IMR-90 (cell line): ENCODE data around the gene FMN2. TPM values are rescaled to one million over a fixed set of nuclear protein-coding genes. Genes with fewer than 3 reads are reported as not detected.
A peak's percentile ranks its signal among the peaks of the same experiment; 100 is the strongest.

Experiments used
- ATAC-seq: fragments of 200-7000 bp; cut with Tn5 transposase; 2 replicates; pipeline ENCODE4 v1.9.1; 2020; ENCODE audit warnings: low read depth, mild to moderate bottlenecking, moderate library complexity
- BruUV-seq: library from RNA; stranded (reverse); fragments of 400-500 nt; replicated peaks from 2 replicates; lab custom pipeline; 2021; lab: Mats Ljungman, UMichigan
- CTCF ChIA-PET: fragments of 300-600 bp; formaldehyde crosslinking; extraction: SDS; loops from one replicate; lab custom pipeline; 2021; ENCODE audit warnings: antibody characterized with exemption; lab: Yijun Ruan, JAX
- POLR2A ChIA-PET: fragments of 300-600 bp; sonication (Branson Sonifier 250); formaldehyde crosslinking; loops from one replicate; lab custom pipeline; 2022; ENCODE audit warnings: antibody characterized with exemption; ENCODE audit not compliant: unreplicated experiment; lab: Charles Lee
- DNase-seq: peaks from one replicate; pipeline ENCODE4 v3.0.0; 2013
- H2AFZ ChIP-seq: replicated peaks from 2 replicates; pipeline ENCODE3; 2013; ENCODE audit warnings: low read length, mild to moderate bottlenecking; ENCODE audit not compliant: poor library complexity
- H2AK5ac ChIP-seq: 2 replicates; pipeline ENCODE4 v1.6.1; 2013; ENCODE audit warnings: low read depth, low read length, inconsistent platforms
- H2AK9ac ChIP-seq: replicated peaks from 2 replicates; pipeline ENCODE3; 2013; ENCODE audit warnings: mild to moderate bottlenecking, low read depth, low read length, moderate library complexity; ENCODE audit not compliant: poor library complexity
- H2BK120ac ChIP-seq: 2 replicates; pipeline ENCODE4 v1.6.1; 2013; ENCODE audit warnings: low read depth, low read length, inconsistent platforms
- H2BK15ac ChIP-seq: 3 replicates; pipeline ENCODE4 v1.6.1; 2013; ENCODE audit warnings: low read depth, low read length, inconsistent platforms
- H2BK20ac ChIP-seq: 2 replicates; pipeline ENCODE4 v1.6.1; 2013; ENCODE audit warnings: low read depth, mild to moderate bottlenecking, inconsistent platforms, low read length, moderate library complexity
- H2BK5ac ChIP-seq: 2 replicates; pipeline ENCODE4 v1.6.1; 2013; ENCODE audit warnings: mild to moderate bottlenecking, low read depth, low read length, inconsistent platforms; ENCODE audit not compliant: poor library complexity, severe bottlenecking
- H3K14ac ChIP-seq: replicated peaks from 2 replicates; pipeline ENCODE4 v1.6.1; 2013; ENCODE audit warnings: low read depth, low read length, inconsistent platforms
- H3K18ac ChIP-seq: 2 replicates; pipeline ENCODE4 v1.6.1; 2013; ENCODE audit warnings: low read depth, low read length, control low read depth
- H3K23ac ChIP-seq: 2 replicates; pipeline ENCODE4 v1.6.1; 2013; ENCODE audit warnings: low read depth, low read length, inconsistent platforms
- H3K27ac ChIP-seq: 2 replicates; pipeline ENCODE4 v1.5.1; 2013; ENCODE audit warnings: mild to moderate bottlenecking, control low read depth, low read length; ENCODE audit not compliant: insufficient read depth
- H3K27me3 ChIP-seq: 2 replicates; pipeline ENCODE4 v1.6.1; 2013; ENCODE audit warnings: low read length; ENCODE audit not compliant: control insufficient read depth, insufficient read depth
- H3K36me3 ChIP-seq: 2 replicates; pipeline ENCODE4 v1.6.1; 2013; ENCODE audit warnings: low read length, mixed read lengths; ENCODE audit not compliant: control insufficient read depth, insufficient read depth
- H3K4ac ChIP-seq: 2 replicates; pipeline ENCODE4 v1.6.1; 2013; ENCODE audit warnings: low read depth, low read length, inconsistent platforms
- H3K4me1 ChIP-seq: 2 replicates; pipeline ENCODE4 v1.6.1; 2013; ENCODE audit warnings: low read length, mixed read lengths; ENCODE audit not compliant: control insufficient read depth, insufficient read depth
- H3K4me2 ChIP-seq: 2 replicates; pipeline ENCODE4 v1.6.1; 2013; ENCODE audit warnings: low read depth, mild to moderate bottlenecking, control low read depth, low read length, moderate library complexity
- H3K4me3 ChIP-seq: 2 replicates; pipeline ENCODE4 v1.5.1; 2013; ENCODE audit warnings: low read depth, mild to moderate bottlenecking, control low read depth, low read length, moderate library complexity; ENCODE audit not compliant: insufficient read depth
- H3K56ac ChIP-seq: 2 replicates; pipeline ENCODE4 v1.6.1; 2013; ENCODE audit warnings: low read length, inconsistent platforms; ENCODE audit not compliant: insufficient read depth; ENCODE audit errors: extremely low read depth
- H3K79me1 ChIP-seq, 2 experiments: 2 replicates each; pipeline ENCODE4 v1.6.1; 2013; ENCODE audit warnings: low read length in 2 of 2, inconsistent platforms in 1 of 2, low read depth in 1 of 2
- H3K9ac ChIP-seq: 2 replicates; pipeline ENCODE4 v1.6.1; 2013; ENCODE audit warnings: low read depth, low read length, control low read depth
- H3K9me1 ChIP-seq: 2 replicates; pipeline ENCODE4 v1.6.1; 2013; ENCODE audit warnings: low read length, inconsistent platforms; ENCODE audit not compliant: insufficient read depth
- H3K9me3 ChIP-seq: 2 replicates; pipeline ENCODE4 v1.6.1; 2013; ENCODE audit warnings: low read length; ENCODE audit not compliant: control insufficient read depth, insufficient read depth
- H4K20me1 ChIP-seq: 2 replicates; pipeline ENCODE4 v1.6.1; 2013; ENCODE audit warnings: low read length, inconsistent platforms; ENCODE audit not compliant: insufficient read depth
- H4K5ac ChIP-seq: 2 replicates; pipeline ENCODE4 v1.6.1; 2013; ENCODE audit warnings: mild to moderate bottlenecking, low read depth, low read length, control low read depth
- H4K8ac ChIP-seq, 2 experiments: 2 replicates each; pipeline ENCODE4 v1.6.1; 2013; ENCODE audit warnings: low read depth in 2 of 2, low read length in 2 of 2, control low read depth in 1 of 2, inconsistent platforms in 1 of 2
- H4K91ac ChIP-seq: 2 replicates; pipeline ENCODE4 v1.6.1; 2013; ENCODE audit warnings: low read depth, low read length, inconsistent platforms; ENCODE audit not compliant: insufficient read depth
- BHLHE40 ChIP-seq: fragments of 150-350 bp; IDR thresholded peaks from 2 replicates; pipeline ENCODE4 v1.6.1; 2016; ENCODE audit warnings: mild to moderate bottlenecking, low read depth, low read length
- CEBPB ChIP-seq: IDR thresholded peaks from 2 replicates; pipeline ENCODE4 v1.6.1; 2012; ENCODE audit warnings: low read depth, low read length, improper control_type of control experiment
- CHD1 ChIP-seq: IDR thresholded peaks from 2 replicates; pipeline ENCODE4 v1.6.1; 2012; ENCODE audit warnings: low read depth, low read length, improper control_type of control experiment
- FOS ChIP-seq: fragments of 150-350 bp; IDR thresholded peaks from 2 replicates; pipeline ENCODE4 v1.6.1; 2016; ENCODE audit warnings: low read depth, low read length
- NFE2L2 ChIP-seq: fragments of 150-350 bp; IDR thresholded peaks from 2 replicates; pipeline ENCODE4 v1.6.1; 2016; ENCODE audit warnings: low read depth, mild to moderate bottlenecking, low read length
- POLR2A ChIP-seq: IDR thresholded peaks from 2 replicates; pipeline ENCODE4 v1.6.1; 2012; ENCODE audit warnings: mild to moderate bottlenecking, low read depth, low read length
- SMC3 ChIP-seq: fragments of 150-350 bp; IDR thresholded peaks from 2 replicates; pipeline ENCODE4 v1.6.1; 2016; ENCODE audit warnings: low read depth, mild to moderate bottlenecking, antibody characterized with exemption, low read length, moderate library complexity
- USF2 ChIP-seq: fragments of 150-350 bp; IDR thresholded peaks from 2 replicates; pipeline ENCODE4 v1.6.1; 2017; ENCODE audit warnings: mild to moderate bottlenecking, antibody characterized with exemption, low read length, low read depth
- WGBS, 2 experiments: methylation state at CpG; one replicate each; pipeline versions ENCODE4 v1.1.5 to v1.1.7; 2013; ENCODE audit warnings: missing lambda C conversion rate in 2 of 2; ENCODE audit not compliant: insufficient read length in 1 of 2; ENCODE audit errors: extremely low coverage in 2 of 2; 5-methylcytosine and 5-hydroxymethylcytosine counted together
- dilution Hi-C: fragments of 300-500 bp; cut with HindIII; formaldehyde crosslinking; loops from one replicate; pipeline ENCODE4 v1.14.3; 2018; ENCODE audit warnings: low sequenced_read_pairs; ENCODE audit not compliant: unreplicated experiment
- in situ Hi-C: fragments of 300-500 bp; cut with MboI; formaldehyde crosslinking; loops from 3 replicates; pipeline ENCODE4 v1.14.3; 2019; ENCODE audit warnings: low sequenced_read_pairs, inconsistent platforms, mixed read lengths
- intact Hi-C: fragments of 100-400 bp; cut with micrococcal nuclease; formaldehyde crosslinking; loops from 2 replicates; pipeline ENCODE4 v1.10.0; 2022
- polyA plus RNA-seq, 3 experiments: library from polyadenylated mRNA; depleted of rRNA; stranded (reverse); fragments of >200 nt; gene quantifications; 2 replicates each; pipeline ENCODE4 v1.2.3, GENCODE V29; 2012; ENCODE audit warnings: low replicate concordance in 1 of 3
- total RNA-seq: library from RNA; depleted of rRNA; stranded (reverse); fragments of >200 nt; gene quantifications from 2 replicates; pipeline ENCODE4 v1.2.3, GENCODE V29; 2012
- TF ChIP-seq, protein P1 (sequence below): conservative IDR thresholded peaks from 2 replicates; pipeline ENCODE4 v1.5.1; 2012; ENCODE audit warnings: mild to moderate bottlenecking, low read depth, low read length, improper control_type of control experiment

The FMN2 gene
- total and polyA plus RNA-seq, 2 of the 4 experiments (the other 2 are of a cell fraction), result 29.0 to 35.8 TPM

GRCh38 chr1:240194120-240194519 is 102.4 kb downstream of the FMN2 start:
- no peak overlapping the region for H2AFZ ChIP-seq
- H3K27me3 ChIP-seq, result no peaks in the 10 kb centered on the region
- H2AK9ac ChIP-seq, result no peak overlapping the region
- H3K4me2 ChIP-seq, result no peak overlapping the region
- intact Hi-C loops, result loop anchor here (5.0 kb wide), 3 partner anchors 118 to 478 kb away; no protein-coding TSS in a partner anchor
- CTCF ChIA-PET, result no interaction called here
- BruUV-seq, result no TSS peak
- peak overlapping the region; percentile 43 for H3K18ac ChIP-seq
- no peak overlapping the region for H3K9ac ChIP-seq
- no peak overlapping the region for H4K5ac ChIP-seq
- H3K56ac ChIP-seq, result no peak overlapping the region
- no peak overlapping the region for H3K23ac ChIP-seq
- H3K79me1 ChIP-seq, result peaks cover 28 to 29% of the 10 kb centered on the region in 2 experiments
- H2BK15ac ChIP-seq, result 0 out of 3 replicates have a peak overlapping the region, but pooled peaks have one; percentile 64
- H2AK5ac ChIP-seq, result peak overlapping the region; percentile 21; the same call in 1 of the 2 replicates
- H4K8ac ChIP-seq, result peak overlapping the region in 1 of 2 experiments; percentile 43; a peak in 1 of 4 replicates
- H3K14ac ChIP-seq, result no peak overlapping the region
- TF ChIP-seq, protein P1, sequence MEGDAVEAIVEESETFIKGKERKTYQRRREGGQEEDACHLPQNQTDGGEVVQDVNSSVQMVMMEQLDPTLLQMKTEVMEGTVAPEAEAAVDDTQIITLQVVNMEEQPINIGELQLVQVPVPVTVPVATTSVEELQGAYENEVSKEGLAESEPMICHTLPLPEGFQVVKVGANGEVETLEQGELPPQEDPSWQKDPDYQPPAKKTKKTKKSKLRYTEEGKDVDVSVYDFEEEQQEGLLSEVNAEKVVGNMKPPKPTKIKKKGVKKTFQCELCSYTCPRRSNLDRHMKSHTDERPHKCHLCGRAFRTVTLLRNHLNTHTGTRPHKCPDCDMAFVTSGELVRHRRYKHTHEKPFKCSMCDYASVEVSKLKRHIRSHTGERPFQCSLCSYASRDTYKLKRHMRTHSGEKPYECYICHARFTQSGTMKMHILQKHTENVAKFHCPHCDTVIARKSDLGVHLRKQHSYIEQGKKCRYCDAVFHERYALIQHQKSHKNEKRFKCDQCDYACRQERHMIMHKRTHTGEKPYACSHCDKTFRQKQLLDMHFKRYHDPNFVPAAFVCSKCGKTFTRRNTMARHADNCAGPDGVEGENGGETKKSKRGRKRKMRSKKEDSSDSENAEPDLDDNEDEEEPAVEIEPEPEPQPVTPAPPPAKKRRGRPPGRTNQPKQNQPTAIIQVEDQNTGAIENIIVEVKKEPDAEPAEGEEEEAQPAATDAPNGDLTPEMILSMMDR, result no peak
- TF ChIP-seq CEBPB (no peak), CHD1 (no peak), USF2 (no peak), SMC3 (no peak), BHLHE40 (no peak), POLR2A (no peak), FOS (no peak), NFE2L2 (no peak)
- POLR2A ChIA-PET, result no interaction called here
- H3K4me1 ChIP-seq, result no peaks in the 10 kb centered on the region
- peak overlapping the region; percentile 16; the same call in 1 of the 2 replicates for H4K91ac ChIP-seq
- no peak overlapping the region for H3K4me3 ChIP-seq
- H2BK20ac ChIP-seq, result 0 out of 2 replicates have a peak overlapping the region, but pooled peaks have one; percentile 13
- no peaks in the 10 kb centered on the region for H4K20me1 ChIP-seq
- in situ Hi-C loops, result loop anchor here (10.0 to 25.0 kb wide), 2 partner anchors 401 to 1318 kb away; partner anchors contain the start of gene FH
- H3K9me3 ChIP-seq, result no peaks in the 10 kb centered on the region
- no peaks in the 10 kb centered on the region for H3K9me1 ChIP-seq
- peak; percentile 28; the same call in 1 of the 2 replicates for ATAC-seq
- H3K4ac ChIP-seq, result peak overlapping the region; percentile 54; the same call in 1 of the 2 replicates
- no peak overlapping the region for H3K27ac ChIP-seq
- H2BK5ac ChIP-seq, result no peak overlapping the region
- peak overlapping the region; percentile 60; the same call in 1 of the 2 replicates for H2BK120ac ChIP-seq
- H3K36me3 ChIP-seq, result no peaks in the 10 kb centered on the region; the same call in 1 of the 2 replicates
- DNase-seq, result peak; percentile 74
- WGBS, 2 experiments, result 100% methylated on average over 2 of the region's 2 CpGs; no CpG with 5 or more reads in 1 of the 2 experiments
- dilution Hi-C loops, result loop anchor here (25.0 kb wide), 1 partner anchor 157 kb away; no protein-coding TSS in a partner anchor
